ENCODE data around the gene ATXN1.

ATXN1 gene

GRCh38 chr6:16338577-16339264 lies 422.5 kb downstream of the ATXN1 start:
- DNase-seq = no peak

- DNase-seq = no peak
Measured at GRCh38 chr6:16337295-16337975, 423.8 kb downstream of the ATXN1 start.

GRCh38 chr6:16336911-16337294 lies 424.4 kb downstream of the ATXN1 start:
- DNase-seq = no peak

- no peak for DNase-seq
Measured at GRCh38 chr6:16336056-16336818, 425.0 kb downstream of the ATXN1 start.

GRCh38 chr6:16335176-16335575 lies 426.1 kb downstream of the ATXN1 start:
- DNase-seq = no peak

GRCh38 chr6:16334671-16335070 lies 426.6 kb downstream of the ATXN1 start:
- DNase-seq = no peak

- no peak for DNase-seq
Measured at GRCh38 chr6:16333580-16333979, 427.7 kb downstream of the ATXN1 start.

- DNase-seq = peak; percentile 25
Measured at GRCh38 chr6:16332175-16332542, 429.1 kb downstream of the ATXN1 start.

GRCh38 chr6:16331384-16332174 lies 429.7 kb downstream of the ATXN1 start:
- DNase-seq = peak; percentile 10

- no peak for DNase-seq
Measured at GRCh38 chr6:16329233-16329632, 432.0 kb downstream of the ATXN1 start.

- no peak for DNase-seq
Measured at GRCh38 chr6:16327777-16328325, 433.4 kb downstream of the ATXN1 start.

- no peak for DNase-seq
Measured at GRCh38 chr6:16326971-16327776, 434.1 kb downstream of the ATXN1 start.

- no peak for DNase-seq
Measured at GRCh38 chr6:16326531-16326930, 434.7 kb downstream of the ATXN1 start.

GRCh38 chr6:16324606-16325225 lies 436.5 kb downstream of the ATXN1 start:
- DNase-seq = no peak

GRCh38 chr6:16324184-16324583 lies 437.1 kb downstream of the ATXN1 start:
- no peak for DNase-seq

- no peak for DNase-seq
Measured at GRCh38 chr6:16322666-16323312, 438.5 kb downstream of the ATXN1 start.

- DNase-seq = no peak
Measured at GRCh38 chr6:16321826-16322225, 439.4 kb downstream of the ATXN1 start.

- no peak for DNase-seq
Measured at GRCh38 chr6:16321341-16321710, 439.9 kb downstream of the ATXN1 start.

- DNase-seq = no peak
Measured at GRCh38 chr6:16320533-16321340, 440.5 kb downstream of the ATXN1 start.

Data from DMS79 treated with DMSO at 0.1 percent for 48 hours (cell line).